ENCODE results near the gene FMN1.
A peak's percentile ranks its signal among the peaks of the same experiment; 100 is the strongest.

FMN1 gene

GRCh38 chr15:33157371-33158037, 37.0 kb downstream of the FMN1 start:
- no peak overlapping the region for H3K4me3 ChIP-seq (ENCODE audit: low read depth, low read length)

GRCh38 chr15:33155691-33156420, 38.7 kb downstream of the FMN1 start:
- H3K4me3 ChIP-seq (ENCODE audit: low read depth, low read length) = no peak overlapping the region
- DNase-seq (ENCODE audit: low read depth) = no peak

More at GRCh38 chr15:33157371-33158037, 37.0 kb downstream of the FMN1 start:
- DNase-seq (ENCODE audit: low read depth) = no peak

GRCh38 chr15:33154351-33155166, 40.0 kb downstream of the FMN1 start:
- peak; percentile 92 for DNase-seq (ENCODE audit: low read depth)
- H3K4me3 ChIP-seq (ENCODE audit: low read depth, low read length) = peak overlapping the region; percentile 1

- DNase-seq (ENCODE audit: low read depth) = no peak
- no peak overlapping the region for H3K4me3 ChIP-seq (ENCODE audit: low read depth, low read length)
Observed at GRCh38 chr15:33153548-33153947, 41.0 kb downstream of the FMN1 start.

GRCh38 chr15:33152502-33153109, 41.9 kb downstream of the FMN1 start:
- no peak overlapping the region for H3K4me3 ChIP-seq (ENCODE audit: low read depth, low read length)
- DNase-seq (ENCODE audit: low read depth) = peak; percentile 66

- no peak overlapping the region for H3K4me3 ChIP-seq (ENCODE audit: low read depth, low read length)
- DNase-seq (ENCODE audit: low read depth) = no peak
Observed at GRCh38 chr15:33150971-33151370, 43.5 kb downstream of the FMN1 start.

- no peak overlapping the region for H3K4me3 ChIP-seq (ENCODE audit: low read depth, low read length)
- no peak for DNase-seq (ENCODE audit: low read depth)
Observed at GRCh38 chr15:33150431-33150941, 44.0 kb downstream of the FMN1 start.

- DNase-seq (ENCODE audit: low read depth) = no peak
- no peak overlapping the region for H3K4me3 ChIP-seq (ENCODE audit: low read depth, low read length)
Observed at GRCh38 chr15:33149919-33150318, 44.6 kb downstream of the FMN1 start.

GRCh38 chr15:33148129-33148751, 46.3 kb downstream of the FMN1 start:
- no peak overlapping the region for H3K4me3 ChIP-seq (ENCODE audit: low read depth, low read length)

GRCh38 chr15:33146051-33146450, 48.5 kb downstream of the FMN1 start:
- H3K4me3 ChIP-seq (ENCODE audit: low read depth, low read length) = no peak overlapping the region
- DNase-seq (ENCODE audit: low read depth) = no peak

More at GRCh38 chr15:33148129-33148751, 46.3 kb downstream of the FMN1 start:
- no peak for DNase-seq (ENCODE audit: low read depth)

GRCh38 chr15:33145447-33145846, 49.1 kb downstream of the FMN1 start:
- no peak overlapping the region for H3K4me3 ChIP-seq (ENCODE audit: low read depth, low read length)
- no peak for DNase-seq (ENCODE audit: low read depth)

GRCh38 chr15:33142708-33143107, 51.8 kb downstream of the FMN1 start:
- H3K4me3 ChIP-seq (ENCODE audit: low read depth, low read length) = no peak overlapping the region
- DNase-seq (ENCODE audit: low read depth) = no peak

- no peak for DNase-seq (ENCODE audit: low read depth)
- H3K4me3 ChIP-seq (ENCODE audit: low read depth, low read length) = no peak overlapping the region
Observed at GRCh38 chr15:33138000-33138399, 56.5 kb downstream of the FMN1 start.

- no peak for DNase-seq (ENCODE audit: low read depth)
- H3K4me3 ChIP-seq (ENCODE audit: low read depth, low read length) = no peak overlapping the region
Observed at GRCh38 chr15:33137101-33137500, 57.4 kb downstream of the FMN1 start.

- no peak for DNase-seq (ENCODE audit: low read depth)
- no peak overlapping the region for H3K4me3 ChIP-seq (ENCODE audit: low read depth, low read length)
Observed at GRCh38 chr15:33136353-33136752, 58.2 kb downstream of the FMN1 start.

- DNase-seq (ENCODE audit: low read depth) = no peak
- H3K4me3 ChIP-seq (ENCODE audit: low read depth, low read length) = no peak overlapping the region
Observed at GRCh38 chr15:33135355-33135781, 59.1 kb downstream of the FMN1 start.

GRCh38 chr15:33132722-33133345, 61.7 kb downstream of the FMN1 start:
- peak; percentile 20 for DNase-seq (ENCODE audit: low read depth)

GRCh38 chr15:33132233-33132580, 62.3 kb downstream of the FMN1 start:
- DNase-seq (ENCODE audit: low read depth) = no peak
- H3K4me3 ChIP-seq (ENCODE audit: low read depth, low read length) = no peak overlapping the region

More at GRCh38 chr15:33132722-33133345, 61.7 kb downstream of the FMN1 start:
- no peak overlapping the region for H3K4me3 ChIP-seq (ENCODE audit: low read depth, low read length)
